Upper lobe of right lung (tissue), 1 donor: Measurements from ENCODE around the gene IKZF1. TPM values are rescaled to one million over a fixed set of nuclear protein-coding genes. Genes with fewer than 3 reads are reported as not detected.

Source experiments
- ATAC-seq: fragments of 200-7000 bp; cut with Tn5 transposase; one replicate; pipeline ENCODE4 v1.9.1; 2020; ENCODE audit warnings: mild to moderate bottlenecking, moderate library complexity
- DNase-seq: peaks from one replicate; pipeline ENCODE4 v3.0.0-alpha.2; 2020
- H3K27ac ChIP-seq: fragments of 200-600 bp; one replicate; pipeline ENCODE4 v1.8.0; 2022
- H3K27me3 ChIP-seq: fragments of 200-600 bp; one replicate; pipeline ENCODE4 v1.8.0; 2022; ENCODE audit warnings: mild to moderate bottlenecking
- H3K36me3 ChIP-seq: fragments of 200-600 bp; one replicate; pipeline ENCODE4 v1.8.0; 2022
- H3K4me1 ChIP-seq: fragments of 200-600 bp; one replicate; pipeline ENCODE4 v1.8.0; 2022
- H3K4me3 ChIP-seq: fragments of 200-600 bp; one replicate; pipeline ENCODE4 v1.8.0; 2022; ENCODE audit warnings: mild to moderate bottlenecking
- H3K9me3 ChIP-seq: fragments of 200-600 bp; one replicate; pipeline ENCODE4 v1.8.0; 2022
- CTCF ChIP-seq: fragments of 200-600 bp; IDR thresholded peaks from one replicate; pipeline ENCODE4 v1.8.0; 2022; ENCODE audit warnings: antibody characterized with exemption
- intact Hi-C: fragments of 100-400 bp; cut with DNase I; formaldehyde crosslinking; loops from one replicate; pipeline ENCODE4 v1.11.0; 2022
- total RNA-seq: library from RNA; stranded (reverse); fragmentation: NEBNext Ultra II Directional; extraction: Animal tissue kit (Norgen Biotek cat#: 25700); gene quantifications from one replicate; pipeline ENCODE4 v1.2.1, GENCODE V29; 2021
- donor health status: DM: no; HTN: yes; CAD: no; lungs with severe emphysema.

IKZF1 gene
- total RNA-seq, 1 donor from 2014 or later: 41.4 TPM

- TF ChIP-seq CTCF: no peak
- H3K27me3 ChIP-seq: peaks cover 16% of the 10 kb centered on the region
- H3K27ac ChIP-seq: no peak overlapping the region
- intact Hi-C loops: no loop called here
- H3K9me3 ChIP-seq: no peaks in the 10 kb centered on the region
- ATAC-seq (no peak), DNase-seq (no peak)
- no peak overlapping the region for H3K4me3 ChIP-seq
- H3K4me1 ChIP-seq: peaks cover 4% of the 10 kb centered on the region
- no peaks in the 10 kb centered on the region for H3K36me3 ChIP-seq
Observed at GRCh38 chr7:50302486-50303334, 1.8 kb upstream of the IKZF1 start.

- peaks cover 16% of the 10 kb centered on the region for H3K27me3 ChIP-seq
- no peaks in the 10 kb centered on the region for H3K36me3 ChIP-seq
- peaks cover 4% of the 10 kb centered on the region for H3K4me1 ChIP-seq
- DNase-seq (peak; percentile 68), ATAC-seq (peak; percentile 61)
- peak overlapping the region; percentile 78 for H3K27ac ChIP-seq
- peak overlapping the region; percentile 53 for H3K4me3 ChIP-seq
- no peak for TF ChIP-seq CTCF
- intact Hi-C loops: no loop called here
- no peaks in the 10 kb centered on the region for H3K9me3 ChIP-seq
Observed at GRCh38 chr7:50303335-50304128, 984 bp upstream of the IKZF1 start.

GRCh38 chr7:50304911-50305582 lies 531 bp downstream of the IKZF1 start:
- peak overlapping the region; percentile 69 for H3K27ac ChIP-seq
- H3K36me3 ChIP-seq: no peaks in the 10 kb centered on the region
- peaks cover 4% of the 10 kb centered on the region for H3K4me1 ChIP-seq
- DNase-seq: no peak
- peak; percentile 55 for ATAC-seq
- H3K27me3 ChIP-seq: peaks cover 22% of the 10 kb centered on the region
- no peaks in the 10 kb centered on the region for H3K9me3 ChIP-seq
- TF ChIP-seq CTCF: no peak
- peak overlapping the region; percentile 53 for H3K4me3 ChIP-seq
- intact Hi-C loops: no loop called here

- Histone ChIP-seq H3K27ac (peak overlapping the region; percentile 69), H3K9me3 (no peaks in the 10 kb centered on the region), H3K36me3 (no peaks in the 10 kb centered on the region), H3K4me3 (peak overlapping the region; percentile 53), H3K4me1 (peaks cover 4% of the 10 kb centered on the region), H3K27me3 (peaks cover 22% of the 10 kb centered on the region)
- no peak for TF ChIP-seq CTCF
- ATAC-seq: no peak
- no peak for DNase-seq
- intact Hi-C loops: no loop called here
Observed at GRCh38 chr7:50305583-50306493, 1.3 kb downstream of the IKZF1 start.
